Panc1 (cell line): ENCODE data around the gene VPS50. TPM values are rescaled to one million over a fixed set of nuclear protein-coding genes. Genes with fewer than 3 reads are reported as not detected.

Source experiments
- ATAC-seq: fragments of 200-7000 bp; cut with Tn5 transposase; 2 replicates; pipeline ENCODE4 v1.9.1; 2020; ENCODE audit warnings: mild to moderate bottlenecking, moderate library complexity
- BruUV-seq: library from RNA; stranded (reverse); fragments of 400-500 nt; replicated peaks from 2 replicates; lab custom pipeline; 2021; lab: Mats Ljungman, UMichigan
- CTCF ChIA-PET: fragments of 300-600 bp; sonication (Branson Sonifier 250); formaldehyde crosslinking; loops from one replicate; lab custom pipeline; 2022; ENCODE audit warnings: antibody characterized with exemption; lab: Charles Lee
- POLR2A ChIA-PET: fragments of 300-600 bp; sonication (Branson Sonifier 250); formaldehyde crosslinking; loops from one replicate; lab custom pipeline; 2022; ENCODE audit warnings: antibody characterized with exemption; lab: Charles Lee
- DNase-seq: peaks from one replicate; pipeline ENCODE4 v3.0.0-alpha.2; 2010; ENCODE audit warnings: low read depth, low spot score
- H3K27ac ChIP-seq: 2 replicates; pipeline ENCODE4 v1.5.1; 2011; ENCODE audit warnings: mild to moderate bottlenecking, low read length, inconsistent platforms
- H3K27me3 ChIP-seq: fragments of 200-500 bp; sonication (Bioruptor generic); 2 replicates; pipeline ENCODE4 v1.6.0; 2014; ENCODE audit warnings: low read length, inconsistent platforms; ENCODE audit not compliant: control insufficient read depth, insufficient read depth
- H3K36me3 ChIP-seq: fragments of 200-500 bp; sonication (Bioruptor generic); 2 replicates; pipeline ENCODE4 v1.5.1; 2014; ENCODE audit warnings: inconsistent platforms, mild to moderate bottlenecking, low read length, moderate library complexity; ENCODE audit not compliant: control insufficient read depth, insufficient read depth
- H3K4me1 ChIP-seq: 2 replicates; pipeline ENCODE4 v1.5.1; 2011; ENCODE audit warnings: inconsistent platforms, mild to moderate bottlenecking, low read length, moderate library complexity; ENCODE audit not compliant: control insufficient read depth, insufficient read depth
- H3K4me3 ChIP-seq, 2 experiments: 2 replicates each; pipeline ENCODE4 v1.5.1; 2011 to 2012; ENCODE audit warnings: low read depth in 2 of 2, low read length in 2 of 2, mild to moderate bottlenecking in 2 of 2, inconsistent platforms in 1 of 2, moderate library complexity in 1 of 2
- H3K9me3 ChIP-seq: fragments of 200-500 bp; sonication (Bioruptor generic); 2 replicates; pipeline ENCODE4 v1.5.1; 2014; ENCODE audit warnings: low read depth, mild to moderate bottlenecking, inconsistent platforms, low read length, moderate library complexity; ENCODE audit not compliant: control insufficient read depth, insufficient read depth
- POLR2AphosphoS5 ChIP-seq: IDR thresholded peaks from 2 replicates; pipeline ENCODE4 v1.6.1; 2012; ENCODE audit warnings: mild to moderate bottlenecking, low read depth, low read length, moderate library complexity
- SIN3A ChIP-seq: IDR thresholded peaks from 2 replicates; pipeline ENCODE4 v1.6.1; 2012; ENCODE audit warnings: low read depth, mild to moderate bottlenecking, low read length, moderate library complexity, borderline replicate concordance; ENCODE audit not compliant: insufficient read depth
- TCF7L2 ChIP-seq: IDR thresholded peaks from 2 replicates; pipeline ENCODE4 v1.6.1; 2011; ENCODE audit warnings: mild to moderate bottlenecking, low read depth, low read length, inconsistent platforms
- in situ Hi-C: cut with HindIII; loops from 2 replicates; pipeline ENCODE4 v1.10.0; 2016; ENCODE audit warnings: low sequenced_read_pairs, low pct_unique_long_range_greater_than_20kb
- intact Hi-C: fragments of 100-400 bp; cut with micrococcal nuclease; formaldehyde crosslinking; loops from one replicate; pipeline ENCODE4 v1.10.0; 2022; ENCODE audit not compliant: unreplicated experiment
- total RNA-seq: library from RNA; stranded (reverse); gene quantifications from one replicate; pipeline ENCODE4 v1.2.1, GENCODE V29; 2021; ENCODE audit not compliant: unreplicated experiment
- TF ChIP-seq, protein P1 (sequence below), 2 experiments: IDR thresholded peaks; 2 replicates each; pipeline ENCODE4 v1.6.1; 2011 to 2012; ENCODE audit warnings: low read depth in 2 of 2, control low read depth in 1 of 2, low read length in 1 of 2, mild to moderate bottlenecking in 1 of 2, moderate library complexity in 1 of 2; ENCODE audit not compliant: insufficient read depth in 1 of 2
- TF ChIP-seq, protein P2 (sequence below): fragments of 450-650 bp; IDR thresholded peaks from 2 replicates; pipeline ENCODE4 v1.5.1; 2017; ENCODE audit warnings: mild to moderate bottlenecking

Gene VPS50
- total RNA-seq, 1 experiment from 2014 or later = 14.6 TPM

DNA sequence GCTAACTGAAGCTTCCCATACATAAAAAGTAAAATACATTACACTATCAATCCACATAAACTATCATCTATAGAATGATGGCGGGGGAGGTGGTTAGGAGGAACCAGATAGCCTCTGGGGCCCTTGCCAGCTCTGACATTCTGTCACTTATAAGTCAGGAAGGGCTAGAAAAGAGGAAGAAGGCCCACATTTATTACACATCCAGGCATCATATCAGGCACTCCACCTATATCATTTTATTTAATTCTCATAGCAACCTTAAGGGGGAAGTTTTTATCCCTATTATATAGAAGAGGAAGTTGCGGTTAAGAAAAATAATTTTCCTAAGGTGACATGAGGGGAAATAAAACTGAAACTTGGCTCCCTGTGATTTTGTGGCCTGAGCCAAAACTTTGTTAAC is 35.8 kb upstream of the VPS50 start:
- Histone ChIP-seq H3K9me3 (no peaks in the 10 kb centered on the region), H3K4me1 (no peaks in the 10 kb centered on the region), H3K4me3 (no peak overlapping the region), H3K27me3 (peaks cover 4% of the 10 kb centered on the region; the same call in 1 of the 2 replicates), H3K27ac (no peak overlapping the region), H3K36me3 (no peaks in the 10 kb centered on the region; the same call in 1 of the 2 replicates)
- ATAC-seq = no peak
- POLR2A ChIA-PET = no interaction called here
- DNase-seq = no peak
- CTCF ChIA-PET = no interaction called here
- TF ChIP-seq POLR2AphosphoS5 = no peak
- TF ChIP-seq SIN3A = no peak
- TF ChIP-seq TCF7L2 = no peak
- TF ChIP-seq, protein P1, sequence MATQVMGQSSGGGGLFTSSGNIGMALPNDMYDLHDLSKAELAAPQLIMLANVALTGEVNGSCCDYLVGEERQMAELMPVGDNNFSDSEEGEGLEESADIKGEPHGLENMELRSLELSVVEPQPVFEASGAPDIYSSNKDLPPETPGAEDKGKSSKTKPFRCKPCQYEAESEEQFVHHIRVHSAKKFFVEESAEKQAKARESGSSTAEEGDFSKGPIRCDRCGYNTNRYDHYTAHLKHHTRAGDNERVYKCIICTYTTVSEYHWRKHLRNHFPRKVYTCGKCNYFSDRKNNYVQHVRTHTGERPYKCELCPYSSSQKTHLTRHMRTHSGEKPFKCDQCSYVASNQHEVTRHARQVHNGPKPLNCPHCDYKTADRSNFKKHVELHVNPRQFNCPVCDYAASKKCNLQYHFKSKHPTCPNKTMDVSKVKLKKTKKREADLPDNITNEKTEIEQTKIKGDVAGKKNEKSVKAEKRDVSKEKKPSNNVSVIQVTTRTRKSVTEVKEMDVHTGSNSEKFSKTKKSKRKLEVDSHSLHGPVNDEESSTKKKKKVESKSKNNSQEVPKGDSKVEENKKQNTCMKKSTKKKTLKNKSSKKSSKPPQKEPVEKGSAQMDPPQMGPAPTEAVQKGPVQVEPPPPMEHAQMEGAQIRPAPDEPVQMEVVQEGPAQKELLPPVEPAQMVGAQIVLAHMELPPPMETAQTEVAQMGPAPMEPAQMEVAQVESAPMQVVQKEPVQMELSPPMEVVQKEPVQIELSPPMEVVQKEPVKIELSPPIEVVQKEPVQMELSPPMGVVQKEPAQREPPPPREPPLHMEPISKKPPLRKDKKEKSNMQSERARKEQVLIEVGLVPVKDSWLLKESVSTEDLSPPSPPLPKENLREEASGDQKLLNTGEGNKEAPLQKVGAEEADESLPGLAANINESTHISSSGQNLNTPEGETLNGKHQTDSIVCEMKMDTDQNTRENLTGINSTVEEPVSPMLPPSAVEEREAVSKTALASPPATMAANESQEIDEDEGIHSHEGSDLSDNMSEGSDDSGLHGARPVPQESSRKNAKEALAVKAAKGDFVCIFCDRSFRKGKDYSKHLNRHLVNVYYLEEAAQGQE (IDR thresholded peaks at IDR 0.05; ENCODE audit: insufficient read depth in 1 of 2, low read depth in 2 of 2, low read length in 1 of 2) = no peak
- TF ChIP-seq, protein P2, sequence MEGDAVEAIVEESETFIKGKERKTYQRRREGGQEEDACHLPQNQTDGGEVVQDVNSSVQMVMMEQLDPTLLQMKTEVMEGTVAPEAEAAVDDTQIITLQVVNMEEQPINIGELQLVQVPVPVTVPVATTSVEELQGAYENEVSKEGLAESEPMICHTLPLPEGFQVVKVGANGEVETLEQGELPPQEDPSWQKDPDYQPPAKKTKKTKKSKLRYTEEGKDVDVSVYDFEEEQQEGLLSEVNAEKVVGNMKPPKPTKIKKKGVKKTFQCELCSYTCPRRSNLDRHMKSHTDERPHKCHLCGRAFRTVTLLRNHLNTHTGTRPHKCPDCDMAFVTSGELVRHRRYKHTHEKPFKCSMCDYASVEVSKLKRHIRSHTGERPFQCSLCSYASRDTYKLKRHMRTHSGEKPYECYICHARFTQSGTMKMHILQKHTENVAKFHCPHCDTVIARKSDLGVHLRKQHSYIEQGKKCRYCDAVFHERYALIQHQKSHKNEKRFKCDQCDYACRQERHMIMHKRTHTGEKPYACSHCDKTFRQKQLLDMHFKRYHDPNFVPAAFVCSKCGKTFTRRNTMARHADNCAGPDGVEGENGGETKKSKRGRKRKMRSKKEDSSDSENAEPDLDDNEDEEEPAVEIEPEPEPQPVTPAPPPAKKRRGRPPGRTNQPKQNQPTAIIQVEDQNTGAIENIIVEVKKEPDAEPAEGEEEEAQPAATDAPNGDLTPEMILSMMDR = no peak
- intact Hi-C loops = no loop called here
- in situ Hi-C loops = no loop called here
- no TSS peak for BruUV-seq

DNA sequence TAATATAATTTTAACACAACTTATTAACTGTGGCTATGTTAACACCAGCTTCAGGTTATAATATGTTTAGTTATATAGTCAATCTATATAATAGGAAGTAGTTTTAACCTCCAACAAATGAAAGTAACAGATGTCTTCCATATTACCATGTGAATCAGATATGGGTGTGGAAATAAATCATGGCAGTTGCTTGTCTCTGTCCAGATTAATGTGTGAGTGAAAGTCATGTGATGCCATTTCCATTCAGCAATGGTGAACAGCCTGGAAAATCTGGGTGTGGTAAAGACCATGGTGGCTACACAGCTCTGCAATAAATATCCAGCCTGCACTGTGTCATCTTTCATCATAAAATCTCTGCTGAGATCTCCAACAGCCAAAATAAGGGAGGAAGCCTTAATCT is 33.7 kb upstream of the VPS50 start:
- no peaks in the 10 kb centered on the region for H3K4me1 ChIP-seq
- no peak for ATAC-seq
- TF ChIP-seq, protein P1 (IDR thresholded peaks at IDR 0.05; ENCODE audit: insufficient read depth in 1 of 2, low read depth in 2 of 2, low read length in 1 of 2) = no peak
- no peak for TF ChIP-seq TCF7L2
- TF ChIP-seq, protein P2 = no peak
- no peak for TF ChIP-seq POLR2AphosphoS5
- no peak for TF ChIP-seq SIN3A
- in situ Hi-C loops = no loop called here
- no peaks in the 10 kb centered on the region; the same call in 1 of the 2 replicates for H3K27me3 ChIP-seq
- CTCF ChIA-PET = no interaction called here
- no peak overlapping the region for H3K27ac ChIP-seq
- no TSS peak for BruUV-seq
- intact Hi-C loops = no loop called here
- no peaks in the 10 kb centered on the region; the same call in 1 of the 2 replicates for H3K36me3 ChIP-seq
- H3K4me3 ChIP-seq = no peak overlapping the region
- H3K9me3 ChIP-seq = no peaks in the 10 kb centered on the region
- POLR2A ChIA-PET = no interaction called here
- no peak for DNase-seq
